NCI-H1436 (cell line): Measurements from ENCODE around the gene GRAMD1C.

Experiments used
- DNase-seq: peaks from one replicate; lab custom pipeline; 2025; lab: John Stamatoyannopoulos, UW

Gene GRAMD1C

GRCh38 chr3:113852506-113852905 is 13.9 kb downstream of the GRAMD1C start:
- no peak for DNase-seq

GRCh38 chr3:113867506-113867905 is 28.9 kb downstream of the GRAMD1C start:
- DNase-seq, result no peak

- no peak for DNase-seq
Measured at GRCh38 chr3:113873293-113873692, 34.7 kb downstream of the GRAMD1C start.

GRCh38 chr3:113873814-113874526 is 35.4 kb downstream of the GRAMD1C start:
- DNase-seq, result no peak

- DNase-seq, result no peak
Measured at GRCh38 chr3:113878403-113878802, 39.8 kb downstream of the GRAMD1C start.

- no peak for DNase-seq
Measured at GRCh38 chr3:113885050-113885449, 46.5 kb downstream of the GRAMD1C start.

GRCh38 chr3:113890256-113890900 is 51.8 kb downstream of the GRAMD1C start:
- no peak for DNase-seq

GRCh38 chr3:113894927-113895326 is 56.3 kb downstream of the GRAMD1C start:
- no peak for DNase-seq

GRCh38 chr3:113895964-113896363 is 57.4 kb downstream of the GRAMD1C start:
- no peak for DNase-seq

GRCh38 chr3:113896930-113897329 is 58.3 kb downstream of the GRAMD1C start:
- DNase-seq, result no peak

GRCh38 chr3:113897373-113897777 is 58.8 kb downstream of the GRAMD1C start:
- DNase-seq, result no peak

GRCh38 chr3:113898892-113899291 is 60.3 kb downstream of the GRAMD1C start:
- no peak for DNase-seq

- DNase-seq, result no peak
Measured at GRCh38 chr3:113906568-113907140, 68.1 kb downstream of the GRAMD1C start.

GRCh38 chr3:113908133-113908532 is 69.5 kb downstream of the GRAMD1C start:
- DNase-seq, result no peak

GRCh38 chr3:113910966-113911365 is 72.4 kb downstream of the GRAMD1C start:
- DNase-seq, result no peak

- peak; percentile 62 for DNase-seq
Measured at GRCh38 chr3:113912552-113913236, 74.1 kb downstream of the GRAMD1C start.

GRCh38 chr3:113914646-113915045 is 76.1 kb downstream of the GRAMD1C start:
- DNase-seq, result no peak

GRCh38 chr3:113927556-113927955 is 89.0 kb downstream of the GRAMD1C start:
- DNase-seq, result no peak

- DNase-seq, result no peak
Measured at GRCh38 chr3:113946831-113947230, 108.2 kb downstream of the GRAMD1C start.

- peak; percentile 72 for DNase-seq
Measured at GRCh38 chr3:113947372-113948014, 108.9 kb downstream of the GRAMD1C start, which contains the start of gene ZDHHC23. Gene ZDHHC23 (plus strand): TSS chr3:113948013. CDS start chr3:113948803, 790 bp downstream.

GRCh38 chr3:113948015-113948917 is 109.7 kb downstream of the GRAMD1C start:
- peak; percentile 46 for DNase-seq
